IMR-90 (cell line): ENCODE measurements around the gene KDF1. TPM values are rescaled to one million over a fixed set of nuclear protein-coding genes. Genes with fewer than 3 reads are reported as not detected.

ENCODE experiments used
- ATAC-seq: fragments of 200-7000 bp; cut with Tn5 transposase; 2 replicates; pipeline ENCODE4 v1.9.1; 2020; ENCODE audit warnings: low read depth, mild to moderate bottlenecking, moderate library complexity
- BruUV-seq: library from RNA; stranded (reverse); fragments of 400-500 nt; replicated peaks from 2 replicates; lab custom pipeline; 2021; lab: Mats Ljungman, UMichigan
- CTCF ChIA-PET: fragments of 300-600 bp; formaldehyde crosslinking; extraction: SDS; loops from one replicate; lab custom pipeline; 2021; ENCODE audit warnings: antibody characterized with exemption; lab: Yijun Ruan, JAX
- POLR2A ChIA-PET: fragments of 300-600 bp; sonication (Branson Sonifier 250); formaldehyde crosslinking; loops from one replicate; lab custom pipeline; 2022; ENCODE audit warnings: antibody characterized with exemption; ENCODE audit not compliant: unreplicated experiment; lab: Charles Lee
- DNase-seq: peaks from one replicate; pipeline ENCODE4 v3.0.0; 2013
- H2AFZ ChIP-seq: replicated peaks from 2 replicates; pipeline ENCODE3; 2013; ENCODE audit warnings: low read length, mild to moderate bottlenecking; ENCODE audit not compliant: poor library complexity
- H2AK5ac ChIP-seq: 2 replicates; pipeline ENCODE4 v1.6.1; 2013; ENCODE audit warnings: low read depth, low read length, inconsistent platforms
- H2AK9ac ChIP-seq: replicated peaks from 2 replicates; pipeline ENCODE3; 2013; ENCODE audit warnings: mild to moderate bottlenecking, low read depth, low read length, moderate library complexity; ENCODE audit not compliant: poor library complexity
- H2BK120ac ChIP-seq: 2 replicates; pipeline ENCODE4 v1.6.1; 2013; ENCODE audit warnings: low read depth, low read length, inconsistent platforms
- H2BK15ac ChIP-seq: 3 replicates; pipeline ENCODE4 v1.6.1; 2013; ENCODE audit warnings: low read depth, low read length, inconsistent platforms
- H2BK20ac ChIP-seq: 2 replicates; pipeline ENCODE4 v1.6.1; 2013; ENCODE audit warnings: low read depth, mild to moderate bottlenecking, inconsistent platforms, low read length, moderate library complexity
- H2BK5ac ChIP-seq: 2 replicates; pipeline ENCODE4 v1.6.1; 2013; ENCODE audit warnings: mild to moderate bottlenecking, low read depth, low read length, inconsistent platforms; ENCODE audit not compliant: poor library complexity, severe bottlenecking
- H3K14ac ChIP-seq: replicated peaks from 2 replicates; pipeline ENCODE4 v1.6.1; 2013; ENCODE audit warnings: low read depth, low read length, inconsistent platforms
- H3K18ac ChIP-seq: 2 replicates; pipeline ENCODE4 v1.6.1; 2013; ENCODE audit warnings: low read depth, low read length, control low read depth
- H3K23ac ChIP-seq: 2 replicates; pipeline ENCODE4 v1.6.1; 2013; ENCODE audit warnings: low read depth, low read length, inconsistent platforms
- H3K27ac ChIP-seq: 2 replicates; pipeline ENCODE4 v1.5.1; 2013; ENCODE audit warnings: mild to moderate bottlenecking, control low read depth, low read length; ENCODE audit not compliant: insufficient read depth
- H3K27me3 ChIP-seq: 2 replicates; pipeline ENCODE4 v1.6.1; 2013; ENCODE audit warnings: low read length; ENCODE audit not compliant: control insufficient read depth, insufficient read depth
- H3K36me3 ChIP-seq: 2 replicates; pipeline ENCODE4 v1.6.1; 2013; ENCODE audit warnings: low read length, mixed read lengths; ENCODE audit not compliant: control insufficient read depth, insufficient read depth
- H3K4ac ChIP-seq: 2 replicates; pipeline ENCODE4 v1.6.1; 2013; ENCODE audit warnings: low read depth, low read length, inconsistent platforms
- H3K4me1 ChIP-seq: 2 replicates; pipeline ENCODE4 v1.6.1; 2013; ENCODE audit warnings: low read length, mixed read lengths; ENCODE audit not compliant: control insufficient read depth, insufficient read depth
- H3K4me2 ChIP-seq: 2 replicates; pipeline ENCODE4 v1.6.1; 2013; ENCODE audit warnings: low read depth, mild to moderate bottlenecking, control low read depth, low read length, moderate library complexity
- H3K4me3 ChIP-seq: 2 replicates; pipeline ENCODE4 v1.5.1; 2013; ENCODE audit warnings: low read depth, mild to moderate bottlenecking, control low read depth, low read length, moderate library complexity; ENCODE audit not compliant: insufficient read depth
- H3K56ac ChIP-seq: 2 replicates; pipeline ENCODE4 v1.6.1; 2013; ENCODE audit warnings: low read length, inconsistent platforms; ENCODE audit not compliant: insufficient read depth; ENCODE audit errors: extremely low read depth
- H3K79me1 ChIP-seq, 2 experiments: 2 replicates each; pipeline ENCODE4 v1.6.1; 2013; ENCODE audit warnings: low read length in 2 of 2, inconsistent platforms in 1 of 2, low read depth in 1 of 2
- H3K9ac ChIP-seq: 2 replicates; pipeline ENCODE4 v1.6.1; 2013; ENCODE audit warnings: low read depth, low read length, control low read depth
- H3K9me1 ChIP-seq: 2 replicates; pipeline ENCODE4 v1.6.1; 2013; ENCODE audit warnings: low read length, inconsistent platforms; ENCODE audit not compliant: insufficient read depth
- H3K9me3 ChIP-seq: 2 replicates; pipeline ENCODE4 v1.6.1; 2013; ENCODE audit warnings: low read length; ENCODE audit not compliant: control insufficient read depth, insufficient read depth
- H4K20me1 ChIP-seq: 2 replicates; pipeline ENCODE4 v1.6.1; 2013; ENCODE audit warnings: low read length, inconsistent platforms; ENCODE audit not compliant: insufficient read depth
- H4K5ac ChIP-seq: 2 replicates; pipeline ENCODE4 v1.6.1; 2013; ENCODE audit warnings: mild to moderate bottlenecking, low read depth, low read length, control low read depth
- H4K8ac ChIP-seq, 2 experiments: 2 replicates each; pipeline ENCODE4 v1.6.1; 2013; ENCODE audit warnings: low read depth in 2 of 2, low read length in 2 of 2, control low read depth in 1 of 2, inconsistent platforms in 1 of 2
- H4K91ac ChIP-seq: 2 replicates; pipeline ENCODE4 v1.6.1; 2013; ENCODE audit warnings: low read depth, low read length, inconsistent platforms; ENCODE audit not compliant: insufficient read depth
- BHLHE40 ChIP-seq: fragments of 150-350 bp; IDR thresholded peaks from 2 replicates; pipeline ENCODE4 v1.6.1; 2016; ENCODE audit warnings: mild to moderate bottlenecking, low read depth, low read length
- CEBPB ChIP-seq: IDR thresholded peaks from 2 replicates; pipeline ENCODE4 v1.6.1; 2012; ENCODE audit warnings: low read depth, low read length, improper control_type of control experiment
- CHD1 ChIP-seq: IDR thresholded peaks from 2 replicates; pipeline ENCODE4 v1.6.1; 2012; ENCODE audit warnings: low read depth, low read length, improper control_type of control experiment
- FOS ChIP-seq: fragments of 150-350 bp; IDR thresholded peaks from 2 replicates; pipeline ENCODE4 v1.6.1; 2016; ENCODE audit warnings: low read depth, low read length
- MAFK ChIP-seq: IDR thresholded peaks from 2 replicates; pipeline ENCODE4 v1.6.1; 2012; ENCODE audit warnings: low read depth, low read length, improper control_type of control experiment
- MAZ ChIP-seq: IDR thresholded peaks from 2 replicates; pipeline ENCODE4 v1.6.1; 2012; ENCODE audit warnings: low read depth, mild to moderate bottlenecking, low read length, improper control_type of control experiment, moderate library complexity, borderline replicate concordance
- MXI1 ChIP-seq: IDR thresholded peaks from 2 replicates; pipeline ENCODE4 v1.6.1; 2012; ENCODE audit warnings: low read depth, mild to moderate bottlenecking, low read length, moderate library complexity, borderline replicate concordance
- NFE2L2 ChIP-seq: fragments of 150-350 bp; IDR thresholded peaks from 2 replicates; pipeline ENCODE4 v1.6.1; 2016; ENCODE audit warnings: low read depth, mild to moderate bottlenecking, low read length
- POLR2A ChIP-seq: IDR thresholded peaks from 2 replicates; pipeline ENCODE4 v1.6.1; 2012; ENCODE audit warnings: mild to moderate bottlenecking, low read depth, low read length
- RAD21 ChIP-seq: IDR thresholded peaks from 2 replicates; pipeline ENCODE4 v1.6.1; 2012; ENCODE audit warnings: low read length, improper control_type of control experiment
- RCOR1 ChIP-seq: IDR thresholded peaks from 2 replicates; pipeline ENCODE4 v1.6.1; 2012; ENCODE audit warnings: mild to moderate bottlenecking, low read length, improper control_type of control experiment; ENCODE audit not compliant: insufficient replicate concordance
- RFX5 ChIP-seq: IDR thresholded peaks from 2 replicates; pipeline ENCODE4 v1.8.0; 2012; ENCODE audit warnings: low read depth, mild to moderate bottlenecking, low read length, moderate library complexity
- SMC3 ChIP-seq: fragments of 150-350 bp; IDR thresholded peaks from 2 replicates; pipeline ENCODE4 v1.6.1; 2016; ENCODE audit warnings: low read depth, mild to moderate bottlenecking, antibody characterized with exemption, low read length, moderate library complexity
- WGBS, 2 experiments: methylation state at CpG; one replicate each; pipeline versions ENCODE4 v1.1.5 to v1.1.7; 2013; ENCODE audit warnings: missing lambda C conversion rate in 2 of 2; ENCODE audit not compliant: insufficient read length in 1 of 2; ENCODE audit errors: extremely low coverage in 2 of 2; 5-methylcytosine and 5-hydroxymethylcytosine counted together
- dilution Hi-C: fragments of 300-500 bp; cut with HindIII; formaldehyde crosslinking; loops from one replicate; pipeline ENCODE4 v1.14.3; 2018; ENCODE audit warnings: low sequenced_read_pairs; ENCODE audit not compliant: unreplicated experiment
- in situ Hi-C: fragments of 300-500 bp; cut with MboI; formaldehyde crosslinking; loops from 3 replicates; pipeline ENCODE4 v1.14.3; 2019; ENCODE audit warnings: low sequenced_read_pairs, inconsistent platforms, mixed read lengths
- intact Hi-C: fragments of 100-400 bp; cut with micrococcal nuclease; formaldehyde crosslinking; loops from 2 replicates; pipeline ENCODE4 v1.10.0; 2022
- polyA plus RNA-seq, 3 experiments: library from polyadenylated mRNA; depleted of rRNA; stranded (reverse); fragments of >200 nt; gene quantifications; 2 replicates each; pipeline ENCODE4 v1.2.3, GENCODE V29; 2012; ENCODE audit warnings: low replicate concordance in 1 of 3
- total RNA-seq: library from RNA; depleted of rRNA; stranded (reverse); fragments of >200 nt; gene quantifications from 2 replicates; pipeline ENCODE4 v1.2.3, GENCODE V29; 2012
- TF ChIP-seq, protein P1 (sequence below): conservative IDR thresholded peaks from 2 replicates; pipeline ENCODE4 v1.5.1; 2012; ENCODE audit warnings: mild to moderate bottlenecking, low read depth, low read length, improper control_type of control experiment
- TF ChIP-seq, protein P2 (sequence below): fragments of 150-350 bp; IDR thresholded peaks from 2 replicates; pipeline ENCODE4 v1.6.1; 2016; ENCODE audit warnings: low read depth, mild to moderate bottlenecking, low read length, moderate library complexity, borderline replicate concordance
- TF ChIP-seq, protein P3 (sequence below): fragments of 150-350 bp; IDR thresholded peaks from 2 replicates; pipeline ENCODE4 v1.6.1; 2017; ENCODE audit warnings: mild to moderate bottlenecking, antibody characterized with exemption, low read length, low read depth

KDF1 gene
- total and polyA plus RNA-seq, 2 of the 4 experiments (the other 2 are of a cell fraction), result not detected

DNA sequence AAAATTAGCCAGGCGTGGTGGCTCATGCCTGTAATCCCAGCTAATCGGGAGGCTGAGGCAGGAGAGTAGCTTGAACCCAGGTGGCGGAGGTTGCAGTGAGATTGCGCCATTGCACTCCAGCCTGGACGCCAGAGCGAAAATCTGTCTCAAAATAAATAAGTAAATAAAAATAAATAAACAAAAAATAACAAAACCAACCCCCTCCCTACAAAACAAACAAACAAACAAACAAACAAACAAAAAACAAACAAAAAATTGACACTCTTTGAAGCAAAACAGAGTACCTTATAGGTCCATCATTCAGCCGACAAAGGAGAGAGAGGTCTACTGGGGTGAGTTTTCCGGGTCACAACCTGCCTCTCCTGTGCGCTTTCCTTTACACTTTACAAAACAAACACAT is 5.4 kb upstream of the KDF1 start:
- no peak overlapping the region for H2BK20ac ChIP-seq
- H2BK5ac ChIP-seq, result no peak overlapping the region
- no peak overlapping the region for H3K4ac ChIP-seq
- H2AFZ ChIP-seq, result no peak overlapping the region
- ChIA-PET POLR2A (no interaction called here), CTCF (no interaction called here)
- no CpG with 5 or more reads among the region's 9 CpGs for WGBS, 2 experiments
- no peak overlapping the region for H3K4me3 ChIP-seq
- dilution Hi-C loops, result no loop called here
- H3K79me1 ChIP-seq, result no peaks in the 10 kb centered on the region
- peaks cover 15% of the 10 kb centered on the region for H3K4me1 ChIP-seq
- in situ Hi-C loops, result no loop called here
- H3K14ac ChIP-seq, result no peak overlapping the region
- no peak overlapping the region for H3K27ac ChIP-seq
- intact Hi-C loops, result loop anchor here (2.0 kb wide), 1 partner anchor 31 kb away; no protein-coding TSS in a partner anchor
- no peak overlapping the region for H3K23ac ChIP-seq
- TF ChIP-seq MXI1 (no peak), RAD21 (no peak), POLR2A (no peak), RFX5 (no peak), SMC3 (no peak), RCOR1 (no peak), BHLHE40 (no peak), CHD1 (no peak), MAFK (no peak), NFE2L2 (no peak), FOS (no peak), MAZ (no peak), CEBPB (no peak)
- TF ChIP-seq, protein P1, sequence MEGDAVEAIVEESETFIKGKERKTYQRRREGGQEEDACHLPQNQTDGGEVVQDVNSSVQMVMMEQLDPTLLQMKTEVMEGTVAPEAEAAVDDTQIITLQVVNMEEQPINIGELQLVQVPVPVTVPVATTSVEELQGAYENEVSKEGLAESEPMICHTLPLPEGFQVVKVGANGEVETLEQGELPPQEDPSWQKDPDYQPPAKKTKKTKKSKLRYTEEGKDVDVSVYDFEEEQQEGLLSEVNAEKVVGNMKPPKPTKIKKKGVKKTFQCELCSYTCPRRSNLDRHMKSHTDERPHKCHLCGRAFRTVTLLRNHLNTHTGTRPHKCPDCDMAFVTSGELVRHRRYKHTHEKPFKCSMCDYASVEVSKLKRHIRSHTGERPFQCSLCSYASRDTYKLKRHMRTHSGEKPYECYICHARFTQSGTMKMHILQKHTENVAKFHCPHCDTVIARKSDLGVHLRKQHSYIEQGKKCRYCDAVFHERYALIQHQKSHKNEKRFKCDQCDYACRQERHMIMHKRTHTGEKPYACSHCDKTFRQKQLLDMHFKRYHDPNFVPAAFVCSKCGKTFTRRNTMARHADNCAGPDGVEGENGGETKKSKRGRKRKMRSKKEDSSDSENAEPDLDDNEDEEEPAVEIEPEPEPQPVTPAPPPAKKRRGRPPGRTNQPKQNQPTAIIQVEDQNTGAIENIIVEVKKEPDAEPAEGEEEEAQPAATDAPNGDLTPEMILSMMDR, result no peak
- TF ChIP-seq, protein P2, sequence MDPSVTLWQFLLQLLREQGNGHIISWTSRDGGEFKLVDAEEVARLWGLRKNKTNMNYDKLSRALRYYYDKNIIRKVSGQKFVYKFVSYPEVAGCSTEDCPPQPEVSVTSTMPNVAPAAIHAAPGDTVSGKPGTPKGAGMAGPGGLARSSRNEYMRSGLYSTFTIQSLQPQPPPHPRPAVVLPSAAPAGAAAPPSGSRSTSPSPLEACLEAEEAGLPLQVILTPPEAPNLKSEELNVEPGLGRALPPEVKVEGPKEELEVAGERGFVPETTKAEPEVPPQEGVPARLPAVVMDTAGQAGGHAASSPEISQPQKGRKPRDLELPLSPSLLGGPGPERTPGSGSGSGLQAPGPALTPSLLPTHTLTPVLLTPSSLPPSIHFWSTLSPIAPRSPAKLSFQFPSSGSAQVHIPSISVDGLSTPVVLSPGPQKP, result no peak
- TF ChIP-seq, protein P3, sequence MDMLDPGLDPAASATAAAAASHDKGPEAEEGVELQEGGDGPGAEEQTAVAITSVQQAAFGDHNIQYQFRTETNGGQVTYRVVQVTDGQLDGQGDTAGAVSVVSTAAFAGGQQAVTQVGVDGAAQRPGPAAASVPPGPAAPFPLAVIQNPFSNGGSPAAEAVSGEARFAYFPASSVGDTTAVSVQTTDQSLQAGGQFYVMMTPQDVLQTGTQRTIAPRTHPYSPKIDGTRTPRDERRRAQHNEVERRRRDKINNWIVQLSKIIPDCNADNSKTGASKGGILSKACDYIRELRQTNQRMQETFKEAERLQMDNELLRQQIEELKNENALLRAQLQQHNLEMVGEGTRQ, result no peak
- ATAC-seq, result no peak
- no peak overlapping the region for H3K18ac ChIP-seq
- H4K91ac ChIP-seq, result no peak overlapping the region
- no peak overlapping the region for H4K5ac ChIP-seq
- no TSS peak for BruUV-seq
- H2AK5ac ChIP-seq, result 0 out of 2 replicates have a peak overlapping the region, but pooled peaks have one; percentile 44
- no peaks in the 10 kb centered on the region for H3K36me3 ChIP-seq
- H2BK120ac ChIP-seq, result no peak overlapping the region
- no peak overlapping the region for H3K56ac ChIP-seq
- H4K8ac ChIP-seq, result no peak overlapping the region
- peaks cover 13% of the 10 kb centered on the region for H3K9me1 ChIP-seq
- no peak overlapping the region for H2BK15ac ChIP-seq
- H3K27me3 ChIP-seq, result no peaks in the 10 kb centered on the region
- H3K9me3 ChIP-seq, result no peaks in the 10 kb centered on the region
- DNase-seq, result no peak
- H2AK9ac ChIP-seq, result no peak overlapping the region
- H3K4me2 ChIP-seq, result no peak overlapping the region
- H3K9ac ChIP-seq, result no peak overlapping the region
- peaks cover 3% of the 10 kb centered on the region; the same call in 1 of the 2 replicates for H4K20me1 ChIP-seq
